HepG2 (cell line): ENCODE data around the gene ZDHHC16.

ENCODE experiments used
- AHR ChIP-seq: IDR thresholded peaks from 2 replicates; pipeline ENCODE4 v1.6.1; 2018; ENCODE audit warnings: missing genetic modification reagents, missing compliant biosample characterization
- CSRNP1 ChIP-seq: sonication (generic); formaldehyde crosslinking; IDR thresholded peaks from 2 replicates; pipeline ENCODE4 v1.8.1; 2023; ENCODE audit warnings: mild to moderate bottlenecking, missing genetic modification reagents
- FLYWCH1 ChIP-seq: sonication (generic); formaldehyde crosslinking; IDR thresholded peaks from 2 replicates; pipeline ENCODE4 v1.8.1; 2023; ENCODE audit warnings: mild to moderate bottlenecking, missing genetic modification reagents
- HIVEP1 ChIP-seq: sonication (generic); formaldehyde crosslinking; IDR thresholded peaks from 2 replicates; pipeline ENCODE4 v1.4.0; 2020; ENCODE audit warnings: mild to moderate bottlenecking, missing genetic modification reagents
- JDP2 ChIP-seq: sonication (generic); formaldehyde crosslinking; IDR thresholded peaks from 2 replicates; pipeline ENCODE4 v1.8.1; 2022; ENCODE audit warnings: missing genetic modification reagents, borderline replicate concordance
- REST ChIP-seq, 2 experiments: IDR thresholded peaks; 2 replicates each; pipeline ENCODE4 v1.6.1; 2011 to 2012; ENCODE audit warnings: low read length in 2 of 2, borderline replicate concordance in 1 of 2, low read depth in 1 of 2, mild to moderate bottlenecking in 1 of 2, moderate library complexity in 1 of 2
- SMARCC2 ChIP-seq: fragments of 450-650 bp; IDR thresholded peaks from 2 replicates; pipeline ENCODE4 v1.6.1; 2017; ENCODE audit warnings: antibody characterized with exemption, mild to moderate bottlenecking
- SUZ12 ChIP-seq: fragments of 150-350 bp; IDR thresholded peaks from 2 replicates; pipeline ENCODE4 v1.6.1; 2014; ENCODE audit warnings: low read depth, low read length
- ZBTB33 ChIP-seq: sonication (generic); formaldehyde crosslinking; IDR thresholded peaks from 2 replicates; pipeline ENCODE4 v1.4.0; 2020; ENCODE audit warnings: missing genetic modification reagents
- ZMAT3 ChIP-seq: sonication (generic); formaldehyde crosslinking; conservative IDR thresholded peaks from 2 replicates; pipeline ENCODE4 v1.7.0; 2021; ENCODE audit warnings: missing genetic modification reagents
- ZNF468 ChIP-seq: sonication (generic); formaldehyde crosslinking; IDR thresholded peaks from 2 replicates; pipeline ENCODE4 v1.8.0; 2022; ENCODE audit warnings: mild to moderate bottlenecking, moderate library complexity, missing genetic modification reagents

GRCh38 chr10:97483506-97483905 lies 37.5 kb downstream of the ZDHHC16 start:
- TF ChIP-seq ZBTB33 (CRISPR knock-in tag) (no peak), SMARCC2 (no peak), AHR (CRISPR knock-in tag) (no peak), CSRNP1 (CRISPR knock-in tag) (no peak), ZMAT3 (no peak), SUZ12 (no peak), FLYWCH1 (CRISPR knock-in tag) (no peak), ZNF468 (CRISPR knock-in tag) (no peak), HIVEP1 (no peak), JDP2 (CRISPR knock-in tag) (no peak), REST (IDR thresholded peaks at IDR 0.05; ENCODE audit: borderline replicate concordance in 1 of 2, low read depth in 1 of 2, low read length in 2 of 2) (no peak)
